Measurements from ENCODE around the gene PRKCA.
"Not testable (repeated sequence)": the region's sequence is repeated elsewhere in the genome, so short reads cannot be mapped to it uniquely, and the experiment has no call there.

The PRKCA gene

GRCh38 chr17:66301864-66302741, at the start of gene PRKCA:
Gene PRKCA (plus strand): TSS chr17:66302613.
- peak; percentile 73 to 80 for DNase-seq

GRCh38 chr17:66253458-66253857, 49.0 kb upstream of the PRKCA start:
- DNase-seq: not testable (repeated sequence)

- DNase-seq: peak in 1 of 2 donors; percentile 23
Observed at GRCh38 chr17:66255112-66255511, 47.3 kb upstream of the PRKCA start.

DNA sequence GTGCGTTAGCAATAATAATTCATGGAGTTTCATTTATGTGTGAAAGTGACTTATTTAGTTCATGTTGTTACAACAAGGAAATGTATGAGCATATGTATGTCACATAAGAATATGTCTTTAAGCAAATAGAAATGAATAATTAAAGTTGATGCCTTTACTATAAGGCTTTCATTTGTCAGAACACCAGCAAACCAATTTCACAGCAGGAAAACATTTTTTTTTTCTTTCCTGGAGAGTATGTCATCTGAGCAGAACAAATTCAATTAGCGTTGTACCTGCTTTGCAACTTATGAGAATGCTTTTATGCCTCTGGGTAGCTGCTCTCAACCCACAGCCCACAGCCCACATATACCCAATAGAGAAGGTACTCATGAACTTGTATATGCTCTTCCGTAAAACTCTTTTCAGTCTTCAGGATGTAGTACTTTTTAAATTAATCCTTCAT, 46.9 kb upstream of the PRKCA start:
- DNase-seq: no peak

DNA sequence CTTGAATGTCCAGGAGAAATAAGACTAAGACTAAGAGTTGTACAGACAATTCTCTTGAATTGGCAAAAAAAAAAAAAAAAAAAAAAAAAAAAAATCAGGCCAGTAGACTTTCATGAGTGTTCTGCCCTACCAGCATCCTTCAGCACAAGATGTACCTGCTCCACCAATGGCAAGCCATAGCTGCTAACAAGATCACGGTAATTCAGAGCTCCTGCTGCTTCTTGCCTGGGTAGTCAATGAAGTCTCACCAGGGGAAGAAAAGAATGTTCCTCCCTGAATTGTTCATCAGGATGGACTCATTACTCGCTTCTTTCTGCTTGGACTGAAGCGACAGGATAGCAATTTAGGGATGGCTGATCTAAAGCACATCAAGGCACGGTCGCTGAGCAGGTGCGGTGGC, 42.1 kb upstream of the PRKCA start:
- DNase-seq: no peak

- DNase-seq: no peak
Observed at GRCh38 chr17:66260688-66261087, 41.7 kb upstream of the PRKCA start.

DNA sequence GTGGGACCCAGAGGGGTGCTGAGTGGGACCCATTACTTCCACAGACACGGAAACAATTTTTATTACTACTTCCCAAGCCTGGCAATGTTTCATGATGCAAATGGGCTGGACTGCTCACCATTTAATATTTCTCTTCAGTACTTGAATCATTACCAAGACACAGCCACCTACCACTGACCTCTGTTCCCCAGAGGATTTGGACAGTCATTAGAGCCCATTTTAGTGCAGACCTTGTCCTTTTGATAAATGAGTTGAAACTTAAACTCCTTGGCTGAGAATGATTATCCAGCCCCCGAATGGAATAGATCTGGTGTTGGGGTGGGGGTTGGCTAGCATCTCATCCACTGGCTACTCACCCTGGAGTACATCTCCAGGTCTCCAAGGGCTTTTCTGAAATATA, 39.6 kb upstream of the PRKCA start:
- no peak for DNase-seq

- DNase-seq: no peak
Observed at GRCh38 chr17:66264696-66265095, 37.7 kb upstream of the PRKCA start.

- no peak for DNase-seq
Observed at GRCh38 chr17:66268247-66268927, 34.0 kb upstream of the PRKCA start.

DNA sequence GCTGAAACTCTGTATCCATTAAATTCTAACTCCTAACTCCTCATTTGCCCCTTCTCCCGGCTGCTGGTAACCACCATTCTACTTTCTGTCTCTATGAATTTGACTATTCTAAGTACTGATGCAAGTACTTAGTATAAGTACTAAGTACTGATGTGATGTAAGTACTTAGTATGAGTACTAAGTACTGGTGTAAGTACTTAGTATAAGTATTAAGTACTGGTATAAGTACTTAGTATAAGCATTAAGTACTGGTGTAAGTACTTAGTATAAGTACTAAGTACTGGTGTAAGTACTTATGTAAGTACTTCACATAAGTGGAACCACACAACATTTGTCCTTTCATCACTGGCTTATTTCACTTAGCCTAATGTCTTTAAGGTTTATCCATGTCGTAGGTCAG, 32.3 kb upstream of the PRKCA start:
- no peak for DNase-seq

GRCh38 chr17:66271512-66271911, 30.9 kb upstream of the PRKCA start:
- DNase-seq: no peak

- no peak for DNase-seq
Observed at GRCh38 chr17:66272811-66273585, 29.4 kb upstream of the PRKCA start.

DNA sequence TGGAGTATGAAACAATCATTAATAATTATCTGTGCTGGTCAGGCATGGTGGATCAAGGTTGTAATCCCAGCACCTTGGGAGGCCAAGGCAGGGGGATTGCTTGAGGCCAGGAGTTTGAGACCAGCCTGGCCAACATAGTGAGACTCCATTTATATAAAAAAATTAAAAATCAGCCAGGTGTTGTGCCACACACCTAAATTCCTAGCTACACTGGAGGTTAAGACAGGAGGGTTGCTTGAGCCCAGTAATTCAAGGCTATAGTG, 28.9 kb upstream of the PRKCA start:
- DNase-seq: no peak

DNA sequence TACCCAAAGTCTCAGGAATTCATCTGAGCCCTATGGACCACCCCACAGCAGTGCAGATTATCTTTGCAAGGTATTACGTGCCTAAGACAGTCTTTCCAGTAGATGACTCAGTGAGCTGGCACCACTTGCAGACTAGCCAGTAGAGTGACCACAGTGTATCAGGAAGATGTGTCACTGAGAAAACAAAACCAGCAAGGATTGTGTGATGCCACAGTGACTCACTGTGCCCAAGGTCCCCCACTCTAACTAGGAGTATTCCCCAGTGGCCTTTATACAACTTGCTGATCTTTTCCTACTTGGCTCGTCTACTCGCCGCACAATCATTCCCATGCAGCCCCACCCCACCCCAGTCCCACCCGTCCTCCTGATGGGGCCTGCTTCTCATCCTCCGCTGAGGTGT, 26.8 kb upstream of the PRKCA start:
- peak in 1 of 2 donors; percentile 13 for DNase-seq

DNA sequence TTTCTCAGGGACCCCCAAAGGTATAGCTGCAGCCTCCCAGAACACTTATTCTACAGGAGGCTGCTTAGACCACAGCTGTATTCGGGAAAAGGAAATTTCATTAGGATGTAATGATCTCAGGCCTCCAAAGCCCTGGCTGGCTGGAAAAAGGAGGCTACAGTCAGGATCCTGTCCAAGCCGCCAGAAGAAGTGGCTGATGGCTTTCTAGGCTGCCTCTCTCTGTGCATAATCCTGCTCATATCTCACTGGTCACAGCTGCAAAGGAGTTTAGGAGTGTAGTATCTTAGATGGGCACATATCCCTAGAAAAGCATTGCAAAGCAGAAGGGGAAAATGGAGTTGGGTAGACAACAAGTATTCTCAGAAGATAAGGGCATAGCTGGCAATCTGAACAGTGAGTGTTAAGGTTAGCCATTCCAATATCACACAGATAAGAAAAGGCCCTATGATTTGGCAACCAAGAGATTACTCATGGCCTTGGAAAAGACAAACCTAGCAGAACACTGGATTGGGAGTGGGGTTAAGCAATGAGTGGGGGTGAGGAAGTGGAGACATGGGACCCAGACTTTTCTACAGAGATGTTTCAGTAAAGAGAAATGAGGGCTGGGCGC, 26.0 kb upstream of the PRKCA start:
- DNase-seq: no peak

DNA sequence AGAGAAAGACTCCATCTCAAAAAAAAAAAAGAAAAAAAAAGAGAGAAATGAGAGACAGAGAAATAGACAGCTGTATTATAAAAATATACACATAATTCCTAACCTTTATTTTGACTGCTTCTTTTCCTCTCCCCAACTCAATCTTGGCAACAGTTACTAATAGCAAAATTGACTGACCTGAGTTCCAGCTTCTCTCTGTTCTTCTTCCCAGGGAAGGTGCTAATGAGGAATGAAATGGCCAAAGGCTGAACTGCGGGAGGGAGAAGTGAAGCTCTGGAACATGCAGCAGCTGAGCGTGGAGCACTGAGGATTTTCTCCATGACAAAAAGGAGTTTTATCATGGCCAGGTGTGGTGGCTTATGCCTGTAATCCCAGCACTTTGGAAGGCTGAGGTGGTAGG, 25.2 kb upstream of the PRKCA start:
- DNase-seq: no peak

- DNase-seq: no peak
Observed at GRCh38 chr17:66281661-66282369, 20.6 kb upstream of the PRKCA start.

DNA sequence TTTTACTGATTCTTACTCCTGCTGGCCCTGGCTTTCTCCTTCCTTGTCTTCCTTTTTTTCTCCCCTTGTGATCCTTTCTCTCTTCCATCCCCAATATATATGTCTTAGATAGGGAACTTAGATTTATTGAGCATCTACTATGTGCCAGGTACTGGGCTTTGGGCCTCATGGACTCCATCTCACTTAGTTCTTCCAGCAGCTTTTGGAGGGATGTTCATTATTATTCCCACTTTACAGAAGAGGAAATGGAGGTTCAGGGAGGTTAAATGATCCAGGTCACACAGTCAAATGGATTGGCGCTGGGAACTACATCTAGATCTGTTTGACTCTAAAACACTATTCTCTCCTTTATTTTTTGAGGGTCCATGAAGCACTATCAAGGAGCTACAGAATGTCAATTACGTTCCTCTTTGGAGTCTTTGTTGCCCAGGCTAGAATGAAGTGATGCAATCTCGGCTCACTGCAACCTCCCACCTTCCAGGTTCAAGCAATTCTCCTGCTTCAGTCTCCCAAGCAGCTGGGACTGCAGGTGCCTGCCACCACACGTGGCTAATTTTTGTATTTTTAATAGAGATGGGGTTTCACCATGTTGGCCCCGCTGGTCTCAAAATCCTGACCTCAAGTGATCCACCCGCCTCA, 19.0 kb upstream of the PRKCA start:
- DNase-seq: no peak

DNA sequence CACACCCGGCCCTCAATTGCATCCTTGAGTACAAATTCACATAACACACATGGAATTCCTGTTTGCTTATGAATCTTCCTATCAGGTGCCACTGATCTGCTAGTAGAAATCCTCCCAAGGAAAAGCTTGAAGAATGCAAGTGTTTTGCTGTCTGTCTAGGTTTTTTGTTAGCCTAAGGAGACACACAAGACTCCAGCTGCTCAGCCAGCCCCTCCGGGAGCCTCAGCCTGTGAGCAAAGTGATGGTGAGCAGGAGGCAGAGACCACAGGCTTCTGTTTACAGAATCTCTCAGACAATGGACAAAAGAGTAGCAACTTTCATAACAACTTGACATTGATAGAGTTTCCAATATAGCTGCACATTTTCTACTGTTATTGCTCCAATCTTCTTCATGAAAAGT, 18.4 kb upstream of the PRKCA start:
- DNase-seq: no peak

GRCh38 chr17:66285149-66285548, 17.3 kb upstream of the PRKCA start:
- DNase-seq: no peak

DNA sequence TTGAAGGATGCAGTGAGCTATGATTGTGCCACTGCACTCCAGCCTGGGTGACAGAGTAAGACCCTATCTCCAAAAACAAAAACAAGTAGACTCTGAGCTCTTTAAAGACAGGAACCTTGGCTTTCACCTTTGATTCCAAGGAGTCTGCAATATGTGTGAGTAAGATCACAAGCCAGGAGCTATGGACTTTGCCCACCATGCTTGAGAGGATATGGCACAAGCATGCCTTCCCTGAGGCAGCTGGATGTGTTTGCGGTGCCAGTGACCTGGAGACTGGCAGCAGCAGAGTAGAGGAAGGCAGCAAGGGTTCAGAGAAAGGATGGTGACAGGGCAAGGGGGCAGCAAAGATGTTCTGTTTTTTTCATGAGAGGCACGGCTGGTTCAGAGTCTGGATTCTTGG, 14.5 kb upstream of the PRKCA start:
- no peak for DNase-seq

DNA sequence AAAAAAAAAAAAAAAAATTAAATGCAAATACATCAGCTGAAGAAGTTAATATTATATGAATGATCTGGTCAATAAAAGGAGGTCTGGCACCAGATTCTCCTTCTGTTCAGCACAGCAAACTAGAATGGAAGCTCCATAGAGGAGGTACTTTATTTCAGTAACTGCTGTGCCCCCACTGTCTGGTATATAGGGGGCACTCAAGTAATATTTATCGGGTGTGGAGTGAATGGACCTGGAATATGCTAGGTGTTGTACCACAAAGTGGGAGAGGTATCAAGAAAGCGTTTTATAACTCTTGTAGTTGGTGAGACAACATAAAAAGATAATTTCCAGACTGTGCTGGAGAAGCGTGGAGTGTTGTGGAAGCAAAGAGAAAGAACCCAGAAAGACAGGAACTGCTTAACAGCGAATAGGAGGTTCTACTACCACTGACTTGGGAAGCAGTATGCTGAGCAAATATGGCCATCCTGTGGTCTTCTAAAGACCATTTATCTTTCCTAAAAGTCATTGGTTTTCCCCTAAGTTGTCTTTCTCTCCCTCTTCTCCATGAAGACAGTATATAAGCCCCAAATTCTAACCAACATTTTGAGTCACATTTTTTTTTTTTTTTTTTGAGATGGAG, 12.2 kb upstream of the PRKCA start:
- DNase-seq: no peak

Data from stimulated activated CD4-positive, alpha-beta T cell treated with anti-CD3 and anti-CD28 coated beads, Interleukin-2, amount 100 ng/mL, for 24 hours (primary cell).